ENCODE data around the gene WDR77.

Gene WDR77

DNA sequence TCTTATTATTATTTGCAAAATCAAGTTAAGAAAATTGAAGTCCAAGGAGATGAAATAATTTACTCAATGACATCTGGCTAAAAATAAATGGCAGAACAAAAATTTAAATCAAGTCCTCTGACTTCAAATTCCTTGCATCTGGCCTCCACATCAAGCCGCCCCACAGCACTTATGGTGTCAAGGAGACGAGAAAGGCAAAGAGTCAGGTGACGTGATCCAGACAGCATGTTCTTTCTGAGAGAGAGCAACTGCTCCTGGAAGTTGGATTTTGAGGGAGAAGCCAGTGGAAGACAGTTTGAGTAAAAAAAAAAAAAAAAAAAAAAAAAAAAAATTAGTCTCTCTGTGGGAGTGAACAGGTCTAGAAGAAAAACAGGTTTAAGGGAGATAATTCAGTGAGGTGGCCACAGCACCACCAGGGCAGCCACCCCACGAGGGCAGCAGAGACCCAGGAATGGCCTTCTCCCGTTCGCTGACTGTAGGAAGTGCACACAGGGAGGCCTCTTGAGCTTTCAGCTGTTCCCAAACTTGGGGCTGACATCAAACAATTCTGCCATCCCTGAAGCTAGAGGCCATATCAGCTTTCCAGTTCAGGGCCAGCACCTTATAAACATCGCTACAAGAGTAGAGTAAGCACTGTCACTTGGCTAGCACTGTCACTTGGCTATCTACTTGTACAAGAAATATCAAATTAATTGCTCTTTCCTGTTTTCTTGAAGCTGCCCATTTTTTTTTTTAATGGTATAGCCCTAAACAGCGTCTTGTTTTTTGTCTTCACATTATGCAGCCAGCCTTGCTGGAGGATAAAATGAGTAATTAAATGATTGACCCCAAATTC, 32.5 kb upstream of the WDR77 start:
- H3K4me3 ChIP-seq (ENCODE audit: low read depth, low read length) = no peak overlapping the region
- ChIA-PET CTCF (interaction anchor here (0.5 to 9.1 kb wide), 45 partner anchors 8 to 908 kb away, joined by 3 to 122 read pairs (median 5); partner anchors contain the start of gene DDX20), POLR2A (no interaction called here)
- peak; percentile 86 for TF ChIP-seq CTCF (IDR thresholded peaks at IDR 0.05; ENCODE audit: insufficient read depth, low read length, missing control alignments)
- DNase-seq (ENCODE audit: low read depth, low spot score) = peak; percentile 3

DNA sequence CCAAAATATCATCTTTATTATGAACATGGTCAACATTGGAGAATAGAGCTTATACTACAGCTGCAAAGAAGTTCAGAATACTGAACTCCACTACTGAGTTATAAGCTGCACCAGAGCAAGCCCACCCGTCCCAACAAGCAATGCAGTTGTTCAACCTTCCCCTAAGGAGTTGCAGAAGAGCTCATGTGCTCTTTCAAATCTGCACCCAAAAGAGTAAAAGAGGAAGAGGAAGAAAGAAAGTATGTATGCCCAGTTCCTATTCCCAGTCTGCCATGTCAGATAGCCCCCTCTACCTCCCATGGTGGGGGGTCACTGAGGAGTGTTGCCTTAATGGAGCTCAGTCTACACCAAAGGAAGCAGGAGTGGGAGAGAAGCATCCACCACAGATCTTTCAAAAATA, 31.6 kb upstream of the WDR77 start:
- no peak for TF ChIP-seq CTCF (IDR thresholded peaks at IDR 0.05; ENCODE audit: insufficient read depth, low read length, missing control alignments)
- no peak for DNase-seq (ENCODE audit: low read depth, low spot score)
- POLR2A ChIA-PET = no interaction called here
- CTCF ChIA-PET = interaction anchor here (0.6 to 9.1 kb wide), 21 partner anchors 8 to 879 kb away, joined by 3 to 122 read pairs (median 5); partner anchors contain the start of gene DDX20
- no peak overlapping the region for H3K4me3 ChIP-seq (ENCODE audit: low read depth, low read length)

DNA sequence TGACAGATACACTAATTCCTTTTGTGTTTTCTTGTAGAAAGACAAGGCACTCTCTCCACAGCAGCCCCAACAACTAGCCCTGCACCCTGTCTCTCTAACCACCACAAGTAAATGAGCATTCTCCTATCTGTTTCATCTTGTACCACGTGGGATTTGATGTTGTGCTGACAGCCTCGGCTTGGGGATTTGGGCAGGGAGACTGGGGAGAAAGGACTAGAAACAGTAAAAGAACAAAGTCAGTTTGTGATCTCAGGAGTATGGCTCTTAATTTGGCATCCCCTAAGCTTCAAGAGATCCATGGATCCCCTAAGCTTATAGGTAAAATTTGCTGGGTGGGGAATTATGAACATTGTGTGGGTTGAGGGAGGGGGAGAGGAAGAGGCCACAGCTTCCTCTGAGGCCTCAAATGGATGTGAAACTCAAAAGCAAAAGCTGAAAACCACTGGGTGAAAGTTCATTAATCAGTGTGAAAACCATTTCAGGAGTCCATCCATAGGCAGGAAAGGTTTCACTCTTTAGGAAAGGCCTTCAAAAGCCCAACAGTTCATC, 27.8 kb upstream of the WDR77 start:
- CTCF ChIA-PET = interaction anchor here (0.9 to 9.1 kb wide), 5 partner anchors 24 to 292 kb away, joined by 3 to 122 read pairs (median 6); no protein-coding TSS in a partner anchor
- no peak overlapping the region for H3K4me3 ChIP-seq (ENCODE audit: low read depth, low read length)
- POLR2A ChIA-PET = no interaction called here
- no peak for DNase-seq (ENCODE audit: low read depth, low spot score)
- TF ChIP-seq CTCF (IDR thresholded peaks at IDR 0.05; ENCODE audit: insufficient read depth, low read length, missing control alignments) = no peak

DNA sequence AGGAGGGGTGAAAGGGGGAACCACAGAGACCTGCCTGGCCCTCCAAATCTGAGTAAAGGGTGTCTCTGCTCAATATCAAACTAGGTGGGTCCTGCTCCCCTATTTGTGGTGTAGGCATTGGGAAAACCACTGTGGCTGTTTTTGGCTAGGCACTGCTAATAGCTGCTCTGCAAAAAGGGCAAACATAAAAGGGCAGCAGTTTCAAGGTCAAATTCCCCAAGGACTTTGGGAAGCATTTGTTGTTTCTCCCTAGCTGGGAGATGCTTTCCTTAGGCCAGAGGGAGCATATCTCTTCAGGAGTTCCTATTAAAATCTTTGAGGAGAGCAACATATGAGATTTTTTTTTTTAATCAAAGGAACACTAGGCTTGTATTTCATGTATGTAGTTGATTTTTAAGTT, 27.2 kb upstream of the WDR77 start:
- TF ChIP-seq CTCF (IDR thresholded peaks at IDR 0.05; ENCODE audit: insufficient read depth, low read length, missing control alignments) = no peak
- DNase-seq (ENCODE audit: low read depth, low spot score) = no peak
- ChIA-PET CTCF (interaction anchor here (1.0 to 9.1 kb wide), 6 partner anchors 23 to 292 kb away, joined by 4 to 122 read pairs (median 6); no protein-coding TSS in a partner anchor), POLR2A (no interaction called here)
- H3K4me3 ChIP-seq (ENCODE audit: low read depth, low read length) = no peak overlapping the region

GRCh38 chr1:111475701-111476100, 26.6 kb upstream of the WDR77 start:
- DNase-seq (ENCODE audit: low read depth, low spot score) = no peak
- ChIA-PET CTCF (interaction anchor here (1.3 to 9.1 kb wide), 5 partner anchors 22 to 293 kb away, joined by 4 to 122 read pairs (median 7); no protein-coding TSS in a partner anchor), POLR2A (no interaction called here)
- TF ChIP-seq CTCF (IDR thresholded peaks at IDR 0.05; ENCODE audit: insufficient read depth, low read length, missing control alignments) = no peak
- no peak overlapping the region for H3K4me3 ChIP-seq (ENCODE audit: low read depth, low read length)

DNA sequence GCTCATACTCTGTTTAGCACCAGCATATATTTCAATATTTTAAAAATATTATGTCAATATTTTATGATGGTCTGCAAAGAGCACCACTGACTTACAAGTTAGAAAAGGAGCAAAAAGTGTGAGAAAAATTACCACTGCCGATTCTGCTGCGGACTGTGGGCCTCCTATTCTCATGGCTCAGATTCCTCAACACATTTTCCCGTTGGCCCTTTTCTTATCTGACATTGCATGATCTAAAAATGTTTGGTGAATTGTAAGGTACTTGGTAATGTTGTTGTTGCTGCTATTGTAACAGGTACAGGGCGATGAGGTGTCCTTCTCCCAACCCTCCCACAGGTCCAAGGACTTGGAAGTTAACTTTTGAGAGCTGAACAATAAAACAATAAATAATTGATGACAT, 25.5 kb upstream of the WDR77 start:
- H3K4me3 ChIP-seq (ENCODE audit: low read depth, low read length) = no peak overlapping the region
- POLR2A ChIA-PET = interaction anchor here (0.7 kb wide), 1 partner anchor 11 kb away, joined by 3 read pairs; no protein-coding TSS in a partner anchor
- DNase-seq (ENCODE audit: low read depth, low spot score) = no peak
- CTCF ChIA-PET = interaction anchor here (0.8 to 1.8 kb wide), 6 partner anchors 9 to 281 kb away, joined by 3 to 7 read pairs (median 4); no protein-coding TSS in a partner anchor
- no peak for TF ChIP-seq CTCF (IDR thresholded peaks at IDR 0.05; ENCODE audit: insufficient read depth, low read length, missing control alignments)
